ENCODE data around the gene KRTAP10-6. TPM values are rescaled to one million over a fixed set of nuclear protein-coding genes. Genes with fewer than 3 reads are reported as not detected.
"Not testable (repeated sequence)": the region's sequence is repeated elsewhere in the genome, so short reads cannot be mapped to it uniquely, and the experiment has no call there.

Gene KRTAP10-6
- total RNA-seq, 1 donor from 2014 or later, result not detected

DNA sequence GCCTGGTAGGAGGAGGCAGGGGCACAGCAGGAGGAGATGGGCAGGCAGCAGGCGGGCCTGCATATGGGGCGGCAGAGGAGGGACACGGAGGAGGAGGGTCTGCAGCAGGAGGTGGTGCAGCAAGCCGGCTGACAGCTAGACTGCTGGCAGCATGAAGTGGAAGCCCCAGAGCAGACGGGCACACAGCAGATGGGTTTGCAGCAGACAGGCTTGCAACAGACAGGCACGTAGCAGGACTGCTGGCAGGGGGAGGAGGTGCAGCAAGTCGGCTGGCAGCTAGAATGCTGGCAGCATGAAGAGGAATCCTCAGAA is 12.5 kb downstream of the KRTAP10-6 start:
- DNase-seq (ENCODE audit: low read depth, low spot score), result no peak

DNA sequence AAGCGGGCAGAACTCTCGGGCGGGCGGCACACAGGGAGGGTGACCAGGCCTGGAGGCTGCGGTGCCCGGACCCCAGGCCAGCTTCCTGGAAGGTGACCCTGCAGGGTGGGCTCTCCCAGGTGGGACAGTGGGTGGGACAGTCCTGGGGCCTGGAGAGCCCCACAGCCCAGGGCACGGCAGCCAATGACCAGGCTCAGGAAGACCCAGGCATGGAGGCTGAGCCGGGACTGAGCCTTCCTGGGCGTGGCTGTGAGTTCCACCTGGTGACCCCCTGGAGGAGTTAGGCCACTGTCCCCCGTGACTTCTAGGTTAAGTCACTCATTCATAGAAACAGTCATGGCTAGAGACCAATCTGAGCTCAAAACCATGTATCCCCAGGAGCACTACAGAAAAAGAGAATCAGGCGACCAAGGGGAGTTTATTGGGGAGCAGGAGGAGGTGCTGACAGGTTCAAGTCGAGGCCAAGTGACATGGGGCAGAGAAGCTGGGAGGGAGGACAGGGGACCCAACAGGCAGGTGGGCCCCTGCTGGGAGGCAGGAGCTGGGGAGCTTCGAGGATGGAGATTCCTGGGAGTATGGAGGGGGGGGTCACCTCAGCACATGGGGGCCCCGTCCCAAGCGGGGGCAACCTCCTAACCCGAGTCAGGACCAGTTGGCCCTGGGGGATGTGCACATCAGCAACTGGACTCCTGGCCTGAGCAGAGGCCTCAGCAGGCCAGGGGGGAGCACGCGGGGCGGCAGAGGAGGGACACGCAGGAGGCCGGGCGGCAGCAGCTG is 13.1 kb downstream of the KRTAP10-6 start:
- no peak for DNase-seq (ENCODE audit: low read depth, low spot score)

DNA sequence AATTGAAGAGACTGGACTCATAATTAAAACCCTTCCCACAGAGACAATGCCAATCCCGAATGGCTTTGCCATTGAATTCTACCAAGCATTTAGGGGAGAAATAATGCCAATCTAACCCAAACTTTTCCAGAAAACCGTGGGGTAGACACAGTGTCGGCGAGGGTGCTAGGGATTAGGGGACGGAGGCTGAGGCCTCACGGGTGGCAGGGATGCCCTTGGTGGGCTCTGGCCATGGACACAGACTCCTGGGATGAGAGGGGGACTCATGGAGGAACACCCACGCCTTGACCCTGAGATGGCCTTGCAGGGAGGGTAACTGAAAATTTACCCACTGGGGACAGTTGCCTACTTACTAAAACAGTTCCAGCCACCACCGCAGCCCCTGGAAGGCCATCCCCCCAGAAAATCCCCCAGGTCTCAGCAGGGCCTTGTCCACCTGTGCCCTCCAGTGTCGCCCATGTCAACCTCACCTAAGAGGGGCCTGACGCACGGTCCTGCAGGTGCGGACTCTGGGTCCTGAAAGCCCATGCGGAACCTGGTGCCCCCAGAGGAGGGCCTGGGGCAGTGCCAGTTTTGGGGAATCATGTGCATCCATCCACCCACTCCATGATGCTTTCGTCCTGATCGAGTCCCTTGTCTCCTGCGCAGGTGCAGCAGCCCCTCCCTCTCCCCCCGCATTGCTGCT is 13.8 kb downstream of the KRTAP10-6 start:
- no peak for DNase-seq (ENCODE audit: low read depth, low spot score)

DNA sequence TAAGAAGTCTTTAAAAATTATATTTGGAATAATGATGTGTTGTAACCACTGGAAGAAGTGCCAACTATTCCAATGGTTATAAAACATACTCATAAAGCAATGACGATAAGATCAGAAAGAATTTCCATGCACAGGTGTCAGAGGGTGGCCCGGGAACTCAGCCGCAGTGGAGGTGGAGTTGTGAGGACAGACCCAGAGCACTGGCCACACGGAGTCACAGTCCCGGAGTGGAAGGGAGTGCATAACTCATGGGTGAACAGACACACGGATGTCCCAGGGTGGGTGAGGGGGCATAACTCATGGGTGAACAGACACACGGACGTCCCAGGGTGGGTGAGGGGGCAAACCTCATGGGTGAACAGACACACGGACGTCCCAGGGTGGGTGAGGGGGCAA is 16.3 kb downstream of the KRTAP10-6 start:
- DNase-seq (ENCODE audit: low read depth, low spot score), result no peak

DNA sequence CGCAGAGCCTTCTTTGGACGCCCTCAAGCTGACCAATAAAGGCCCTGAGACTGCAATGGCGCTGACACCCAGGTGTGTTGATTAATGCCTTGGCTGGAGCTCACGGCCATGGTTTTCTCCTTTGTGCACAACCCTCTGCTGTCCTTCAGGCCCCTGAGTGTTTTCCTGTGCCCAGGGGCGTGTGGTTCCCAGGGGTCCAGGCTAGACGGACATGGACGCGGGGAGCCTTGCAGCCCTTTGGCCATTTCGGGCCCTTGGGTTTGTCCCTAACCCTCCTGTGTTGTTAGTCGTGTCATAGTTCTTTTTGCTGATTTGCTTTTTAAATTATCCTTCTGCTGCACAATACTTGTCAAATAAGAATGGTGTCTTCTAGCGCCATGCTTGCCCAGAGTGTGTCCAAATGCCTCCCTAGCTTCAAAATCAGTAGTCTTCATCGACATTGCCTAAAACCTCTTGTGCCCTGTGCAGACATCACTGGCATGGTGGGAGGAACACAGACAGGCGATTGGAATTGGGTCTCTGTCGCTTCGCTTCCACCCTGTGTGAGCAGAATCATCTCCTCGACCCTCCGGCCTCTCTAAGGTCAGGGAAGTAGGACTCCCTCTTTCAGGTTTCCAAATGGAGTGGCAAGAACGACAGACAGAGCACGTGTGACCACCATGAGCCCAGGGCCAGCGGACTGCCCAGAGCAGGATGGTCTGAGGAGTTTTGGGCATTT is 16.8 kb downstream of the KRTAP10-6 start:
- no peak for DNase-seq (ENCODE audit: low read depth, low spot score)

DNA sequence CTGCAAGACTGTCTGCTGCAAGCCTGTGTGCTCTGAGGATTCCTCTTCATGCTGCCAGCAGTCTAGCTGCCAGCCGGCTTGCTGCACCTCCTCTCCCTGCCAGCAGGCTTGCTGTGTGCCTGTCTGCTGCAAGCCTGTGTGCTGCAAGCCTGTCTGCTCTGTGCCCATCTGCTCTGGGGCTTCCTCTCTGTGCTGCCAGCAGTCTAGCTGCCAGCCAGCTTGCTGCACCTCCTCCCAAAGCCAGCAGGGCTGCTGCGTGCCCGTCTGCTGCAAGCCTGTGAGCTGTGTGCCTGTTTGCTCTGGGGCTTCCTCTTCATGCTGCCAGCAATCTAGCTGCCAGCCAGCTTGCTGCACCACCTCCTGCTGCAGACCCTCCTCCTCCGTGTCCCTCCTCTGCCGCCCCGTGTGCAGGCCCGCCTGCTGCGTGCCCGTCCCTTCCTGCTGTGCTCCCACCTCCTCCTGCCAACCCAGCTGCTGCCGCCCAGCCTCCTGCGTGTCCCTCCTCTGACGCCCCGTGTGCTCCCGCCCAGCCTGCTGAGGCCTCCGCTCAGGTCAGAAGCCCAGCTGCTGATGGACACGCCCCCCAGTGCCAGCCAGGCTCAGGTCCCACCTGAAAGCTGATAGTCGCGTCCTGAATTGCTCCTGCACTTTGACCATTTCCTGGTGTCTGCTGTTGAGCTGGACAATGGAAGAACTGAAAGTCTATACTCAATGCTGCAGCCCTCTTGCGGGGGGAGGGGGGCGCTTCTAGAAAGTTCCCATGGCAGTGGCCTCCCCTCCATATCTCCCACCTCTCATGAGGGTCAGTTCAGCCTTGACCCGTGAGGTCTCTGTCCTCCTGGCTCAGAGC is 17.6 kb downstream of the KRTAP10-6 start:
- DNase-seq (ENCODE audit: low read depth, low spot score), result no peak

DNA sequence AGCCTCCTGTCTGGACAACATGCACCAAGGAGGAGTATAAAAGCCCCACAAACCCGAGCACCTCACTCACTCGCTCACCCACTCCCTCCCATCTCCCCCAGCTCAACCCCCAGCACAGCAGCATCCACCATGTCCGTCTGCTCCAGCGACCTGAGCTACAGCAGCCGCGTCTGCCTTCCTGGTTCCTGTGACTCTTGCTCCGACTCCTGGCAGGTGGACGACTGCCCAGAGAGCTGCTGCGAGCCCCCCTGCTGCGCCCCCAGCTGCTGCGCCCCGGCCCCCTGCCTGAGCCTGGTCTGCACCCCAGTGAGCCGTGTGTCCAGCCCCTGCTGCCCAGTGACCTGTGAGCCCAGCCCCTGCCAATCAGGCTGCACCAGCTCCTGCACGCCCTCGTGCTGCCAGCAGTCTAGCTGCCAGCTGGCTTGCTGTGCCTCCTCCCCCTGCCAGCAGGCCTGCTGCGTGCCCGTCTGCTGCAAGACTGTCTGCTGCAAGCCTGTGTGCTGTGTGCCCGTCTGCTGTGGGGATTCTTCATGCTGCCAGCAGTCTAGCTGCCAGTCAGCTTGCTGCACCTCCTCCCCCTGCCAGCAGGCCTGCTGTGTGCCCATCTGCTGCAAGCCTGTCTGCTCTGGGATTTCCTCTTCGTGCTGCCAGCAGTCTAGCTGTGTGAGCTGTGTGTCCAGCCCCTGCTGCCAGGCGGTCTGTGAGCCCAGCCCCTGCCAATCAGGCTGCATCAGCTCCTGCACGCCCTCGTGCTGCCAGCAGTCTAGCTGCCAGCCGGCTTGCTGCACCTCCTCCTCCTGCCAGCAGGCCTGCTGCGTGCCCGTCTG is 18.5 kb downstream of the KRTAP10-6 start, which contains the start of gene KRTAP10-4:
Gene KRTAP10-4, plus strand, starts transcription at position 100 of the 827 bp plus-strand sequence. Its CDS starts 30 bp downstream, at position 130.
- not testable (repeated sequence) for DNase-seq (ENCODE audit: low read depth, low spot score)

DNA sequence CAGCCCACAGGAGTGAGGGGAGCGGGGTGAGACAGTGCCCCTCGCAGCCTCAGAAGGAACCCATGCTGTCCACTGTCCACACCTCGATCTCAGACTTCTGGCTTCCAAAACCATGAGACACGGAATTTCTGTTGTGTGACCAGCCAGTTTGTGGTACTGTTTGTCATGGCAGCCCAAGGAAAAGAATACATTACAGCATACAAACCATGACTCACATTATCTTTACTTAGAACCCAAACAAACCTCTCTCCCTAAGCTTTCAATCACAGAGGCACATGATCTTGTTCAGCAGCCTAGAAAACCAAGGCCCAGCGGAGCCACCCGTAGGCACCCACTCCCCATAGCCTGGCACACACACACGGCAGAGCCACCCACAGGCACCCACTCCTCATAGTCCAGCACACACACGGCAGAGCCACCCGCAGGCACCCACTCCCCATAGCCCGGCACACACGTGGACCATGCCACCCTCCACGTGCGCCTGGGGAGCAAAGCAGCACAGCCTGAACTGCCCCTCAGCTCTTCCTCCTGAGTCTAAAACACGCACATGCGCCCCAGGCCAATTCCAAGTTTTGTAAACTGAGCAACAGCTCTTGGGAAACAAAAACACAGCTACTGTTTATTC is 19.2 kb downstream of the KRTAP10-6 start:
- DNase-seq (ENCODE audit: low read depth, low spot score), result no peak

DNA sequence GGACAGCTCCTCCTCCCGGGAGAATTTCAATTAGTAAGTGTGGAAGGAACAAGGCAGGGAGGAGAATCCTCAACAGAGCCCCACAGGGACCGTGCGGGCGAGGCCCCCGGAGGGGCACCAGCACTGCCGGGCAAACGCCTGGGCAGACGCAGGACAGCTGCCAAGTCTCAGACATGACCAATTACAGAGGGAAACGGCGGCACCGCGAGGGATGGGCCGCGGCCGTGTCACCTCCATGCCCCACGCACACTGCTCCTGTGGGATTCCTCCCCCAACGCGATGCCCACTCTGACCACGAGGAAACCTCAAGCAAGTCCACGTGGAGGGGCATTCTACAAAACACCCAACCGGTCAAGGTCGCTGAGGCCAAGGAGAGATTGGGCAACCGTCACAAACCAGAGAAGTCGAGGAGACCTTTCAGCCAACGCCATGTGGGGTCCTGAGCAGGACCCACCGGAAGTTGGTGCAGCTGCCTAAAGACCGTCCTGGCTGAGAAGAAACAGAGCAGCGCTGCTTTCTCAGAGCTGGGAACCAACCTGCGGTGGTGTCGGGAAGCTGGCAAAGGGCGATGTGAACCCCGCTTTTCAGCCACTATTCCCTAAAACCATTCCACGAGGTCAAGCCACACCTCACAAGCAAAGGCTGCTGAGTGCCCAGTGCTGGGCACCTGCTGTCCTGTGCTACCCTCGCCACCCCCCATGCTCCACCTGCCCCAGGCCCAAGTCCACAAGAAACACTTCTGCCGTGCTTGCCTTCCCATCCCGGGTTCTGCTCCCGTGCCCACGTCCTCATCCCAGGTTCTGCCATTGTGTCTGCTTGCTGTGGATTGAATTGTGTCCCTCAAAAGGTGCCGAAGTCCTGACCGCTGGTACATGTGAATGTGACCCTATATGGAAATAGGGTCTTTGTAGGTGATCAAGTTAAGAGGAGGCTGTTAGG is 20.2 kb downstream of the KRTAP10-6 start:
- no peak for DNase-seq (ENCODE audit: low read depth, low spot score)

DNA sequence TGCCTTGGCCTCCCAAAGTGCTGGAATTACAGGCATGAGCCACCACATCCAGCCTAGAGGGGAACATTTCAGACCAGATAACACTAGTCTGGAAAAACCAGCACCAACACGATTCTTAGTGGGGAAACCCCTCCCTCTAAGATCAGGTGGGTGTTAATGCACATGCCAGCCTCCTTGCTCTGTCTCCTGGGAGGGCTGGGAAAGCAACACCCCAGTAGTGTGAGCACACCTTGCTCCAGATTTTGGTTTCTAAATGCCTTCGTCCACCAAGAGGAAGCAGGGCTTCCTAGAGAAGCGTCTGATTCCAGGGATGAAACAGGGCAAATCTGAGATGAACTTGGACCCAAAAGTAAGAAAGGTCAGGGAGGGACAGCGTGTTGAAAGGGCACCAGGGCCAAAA is 21.0 kb downstream of the KRTAP10-6 start:
- DNase-seq (ENCODE audit: low read depth, low spot score), result no peak

DNA sequence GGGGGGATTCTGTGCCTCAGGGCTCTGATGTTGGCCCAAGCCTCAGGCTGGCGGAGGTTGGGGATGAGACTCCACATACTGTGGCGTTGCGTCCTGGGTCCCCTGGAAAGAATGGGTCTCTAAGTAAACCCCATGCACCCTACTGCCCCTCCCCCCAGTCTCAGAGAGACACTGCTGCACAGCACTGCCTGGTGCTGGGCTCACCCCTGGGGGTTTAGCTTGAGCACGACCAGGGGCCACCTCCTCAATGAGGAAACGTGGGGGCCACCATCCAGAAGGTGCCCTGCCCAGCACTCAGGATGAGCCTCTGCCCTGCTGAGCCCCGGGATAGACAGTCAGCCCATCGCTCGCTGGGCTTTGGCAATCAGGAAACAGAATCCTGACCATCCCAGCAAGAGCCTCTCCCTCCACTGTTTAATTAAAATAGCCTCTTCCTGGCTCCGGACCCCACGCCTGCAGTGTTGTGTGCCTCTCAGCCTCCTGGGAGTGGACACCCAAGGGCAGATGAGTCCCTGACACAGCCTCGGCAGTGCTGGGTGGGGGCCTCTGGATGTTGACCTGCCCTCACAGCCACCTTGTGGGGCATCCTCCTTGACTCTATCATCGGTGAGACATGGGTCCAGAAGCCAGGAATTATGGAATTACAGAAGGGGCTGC is 22.3 kb downstream of the KRTAP10-6 start:
- DNase-seq (ENCODE audit: low read depth, low spot score), result no peak

DNA sequence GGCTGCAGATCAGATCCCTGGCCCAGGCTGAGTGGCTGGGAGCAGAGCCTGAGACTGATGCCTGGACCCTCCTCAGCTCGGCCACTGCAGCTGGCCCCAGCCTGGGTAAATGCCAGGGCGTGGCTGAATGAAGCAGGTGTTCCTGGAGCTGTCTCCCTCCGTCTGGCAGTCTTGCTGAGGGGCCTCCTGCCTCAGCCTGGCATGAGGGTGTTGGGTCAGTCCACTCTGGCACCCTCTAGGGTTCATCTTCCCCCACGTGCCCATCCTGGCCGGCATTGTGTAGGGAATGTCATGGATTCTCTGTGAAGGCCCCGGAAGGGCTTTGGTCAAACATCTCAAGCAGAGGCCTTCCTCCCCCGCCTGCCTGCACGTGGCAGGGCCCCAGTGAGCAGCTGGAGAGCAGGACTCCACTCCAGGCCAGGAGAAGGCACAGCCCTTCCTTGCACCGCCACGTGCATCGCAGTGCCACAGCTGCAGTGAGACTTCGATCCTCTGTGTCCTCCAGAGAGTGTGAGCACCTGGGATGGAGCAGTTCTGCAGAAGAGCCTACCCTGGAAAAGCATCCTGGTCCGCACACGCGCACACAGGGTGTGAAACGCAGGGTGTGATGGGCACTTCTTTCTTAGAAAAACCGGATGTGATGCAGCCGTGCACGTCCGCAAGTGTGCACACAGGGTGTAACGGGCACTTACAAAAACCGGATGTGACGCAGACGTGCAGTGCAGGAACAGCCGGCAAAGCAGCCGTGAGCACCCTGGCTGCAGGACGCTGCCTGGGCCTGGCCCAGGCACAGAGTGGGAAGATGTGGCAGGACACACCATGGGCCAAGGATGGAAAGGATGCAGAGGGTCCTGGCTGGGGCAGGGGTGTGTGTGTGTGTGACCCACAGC is 23.4 kb downstream of the KRTAP10-6 start:
- no peak for DNase-seq (ENCODE audit: low read depth, low spot score)

DNA sequence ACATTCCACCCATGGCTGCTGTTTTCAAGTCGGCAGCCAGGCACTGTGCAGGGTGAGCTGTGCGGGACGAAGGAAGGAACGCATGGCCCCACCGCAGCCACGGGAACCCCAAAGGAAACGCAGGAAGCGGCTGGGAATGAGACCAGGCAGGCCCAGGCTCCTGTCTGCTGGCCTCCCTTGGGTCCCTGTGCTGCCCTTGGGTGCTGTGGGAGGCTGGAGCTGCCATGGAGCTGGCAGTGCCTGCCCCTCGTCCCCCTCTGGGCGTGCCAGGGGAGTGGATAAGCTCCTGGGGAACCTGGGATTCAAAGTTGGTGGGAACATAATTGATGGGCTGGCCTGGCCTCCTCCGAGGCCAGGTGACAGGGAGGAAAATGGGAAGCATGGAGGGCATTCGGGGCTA is 24.0 kb downstream of the KRTAP10-6 start:
- no peak for DNase-seq (ENCODE audit: low read depth, low spot score)

DNA sequence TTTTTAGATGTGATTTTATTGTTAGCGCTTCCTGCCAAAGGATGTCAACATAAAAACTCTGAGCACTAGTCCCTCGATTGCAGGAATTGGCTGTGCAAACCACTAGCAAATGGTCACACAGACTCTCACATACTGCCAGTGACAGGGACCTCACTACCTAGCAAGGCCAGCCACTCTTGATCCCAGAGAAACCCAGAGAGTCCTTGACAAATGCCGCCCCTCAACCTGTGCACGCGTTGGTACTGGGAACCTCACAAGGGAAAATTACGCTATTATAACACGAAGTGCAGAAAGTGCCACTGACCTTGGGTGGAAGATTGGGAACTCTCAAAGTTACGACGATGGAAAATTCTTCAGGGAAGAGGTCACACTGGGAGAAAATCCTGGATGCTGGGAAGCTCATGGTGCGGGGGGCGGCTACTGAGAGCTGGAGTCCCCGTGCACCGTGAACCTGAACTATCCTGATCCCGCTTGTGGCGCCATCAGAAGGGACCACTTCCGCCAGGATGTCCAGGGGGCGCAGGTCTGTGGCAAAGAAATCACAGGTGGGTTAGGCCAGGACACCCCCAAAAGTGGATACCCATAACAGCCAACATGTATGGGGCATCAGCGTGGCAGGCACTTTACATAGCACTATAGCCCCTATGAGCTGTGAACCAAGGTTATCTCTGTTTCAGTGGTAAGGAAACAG is 24.7 kb downstream of the KRTAP10-6 start:
- no peak for DNase-seq (ENCODE audit: low read depth, low spot score)

DNA sequence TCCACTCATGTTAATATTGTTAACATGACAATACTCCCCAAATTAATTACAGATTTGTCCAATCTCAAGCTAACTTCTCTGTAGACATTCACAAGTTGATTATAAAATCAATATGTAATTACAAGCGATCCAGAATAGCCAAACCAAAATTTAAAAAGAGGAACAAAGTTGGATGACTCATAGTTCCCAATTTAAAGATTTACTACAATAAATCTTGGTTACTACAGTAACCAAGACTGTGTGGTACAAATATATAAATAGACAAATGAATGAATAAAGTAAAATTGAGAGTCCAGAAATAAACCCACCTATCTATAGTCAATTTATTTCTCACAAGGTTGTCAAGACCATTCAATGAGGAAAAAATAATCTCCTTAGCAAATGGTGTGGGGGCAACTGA is 25.9 kb downstream of the KRTAP10-6 start:
- DNase-seq (ENCODE audit: low read depth, low spot score), result no peak

DNA sequence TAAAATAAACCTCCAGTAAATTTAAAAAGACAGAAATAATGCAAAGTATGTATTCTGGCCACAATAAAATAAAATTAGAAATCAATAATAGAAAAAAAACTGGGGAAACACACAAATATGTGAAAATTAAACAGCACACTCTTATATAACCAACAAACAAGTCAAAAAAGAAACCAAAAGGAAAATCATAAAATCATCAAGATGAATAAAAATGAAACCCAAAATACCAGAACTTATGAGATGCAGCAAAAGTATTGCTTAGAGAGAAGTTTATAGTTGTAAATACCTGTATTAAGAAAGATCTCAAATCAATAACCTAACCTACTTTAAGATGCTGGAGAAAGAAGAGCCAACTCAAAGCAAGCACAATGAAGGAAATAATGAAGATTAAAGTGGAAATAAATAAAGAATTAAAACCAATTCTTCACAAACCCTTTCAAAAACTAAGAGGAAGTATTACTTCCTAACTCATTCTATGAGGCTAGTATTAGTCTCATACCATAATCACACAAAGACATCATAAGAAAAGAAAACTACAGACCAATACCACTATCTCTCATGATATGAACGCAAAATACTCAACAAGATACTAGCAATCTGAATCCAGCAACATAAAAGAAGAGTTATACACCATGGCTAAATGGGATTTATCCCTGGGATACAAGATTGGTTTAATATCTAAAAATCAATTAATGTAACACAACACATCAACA is 27.3 kb downstream of the KRTAP10-6 start:
- no peak for DNase-seq (ENCODE audit: low read depth, low spot score)
